Measurements from ENCODE around the gene FCSK. TPM values are rescaled to one million over a fixed set of nuclear protein-coding genes. Genes with fewer than 3 reads are reported as not detected.

Gene FCSK
- total and polyA plus RNA-seq, 2 of the 13 experiments (the other 11 are each of a cell fraction or from before 2014, with no cell fraction given) = 9.1 to 19.2 TPM

GRCh38 chr16:70523076-70523742 is 68.8 kb downstream of the FCSK start, which contains the start of gene COG4:
Gene COG4 (minus strand): TSS chr16:70523554. CDS start chr16:70523543, 11 bp downstream.
- ChIA-PET POLR2A (interaction anchor here (0.6 to 1.9 kb wide), 12 partner anchors 8 to 234 kb away, joined by 3 to 23 read pairs (median 3); partner anchors contain the start of gene AARS1), CTCF (ENCODE audit: low intra/inter-chr PET ratio, low total read pairs) (no interaction called here)
- FAIRE-seq = no peak
- H3K9me3 ChIP-seq (ENCODE audit: low read length) = no peaks in the 10 kb centered on the region
- H3K9ac ChIP-seq (ENCODE audit: insufficient read depth, low read depth, low read length) = peak within 1 kb of the TSS; percentile 99
- peak; percentile 85 for ATAC-seq
- peaks cover 40% of the 10 kb centered on the region for H3K4me1 ChIP-seq (ENCODE audit: insufficient read depth, low read length)
- peak within 1 kb of the TSS; percentile 98 to 99 (median 99) for H3K4me3 ChIP-seq (replicated peaks in 1 of 3; ENCODE audit: insufficient read depth in 1 of 3, low read depth in 2 of 3, low read length in 3 of 3)
- peak within 1 kb of the TSS; percentile 70 for H2AFZ ChIP-seq (ENCODE audit: low read length)
- H3K79me2 ChIP-seq (ENCODE audit: insufficient read depth, low read length) = peaks cover 59% of the 10 kb centered on the region
- H3K27me3 ChIP-seq (ENCODE audit: control insufficient read depth in 1 of 2, insufficient read depth in 2 of 2, low read length in 2 of 2) = peaks cover 0 to 5% of the 10 kb centered on the region in 2 experiments; a peak in 1 of 5 replicates
- BruUV-seq (replicated peaks) = TSS peak; percentile 91
- peaks cover 34% of the 10 kb centered on the region for H4K20me1 ChIP-seq (ENCODE audit: insufficient read depth, low read length)
- peak; percentile 83 for DNase-seq (ENCODE audit: low spot score)
- peak within 1 kb of the TSS; percentile 93 for H3K27ac ChIP-seq (ENCODE audit: extremely low read length, insufficient read depth, low read length)
- WGBS (ENCODE audit: low lambda C conversion rate) = under 1% methylated on average over 33 of the region's 36 CpGs
- in situ Hi-C loops (cut with HindIII; ENCODE audit: extremely low pct_ligation_motif_present, low pct_unique_long_range_greater_than_20kb) = no loop called here
- H3K4me2 ChIP-seq (ENCODE audit: low read depth, low read length) = peak within 1 kb of the TSS; percentile 93
- peaks cover 9 to 21% of the 10 kb centered on the region in 2 experiments; a peak in 4 of 5 replicates for H3K36me3 ChIP-seq (replicated peaks in 1 of 2; ENCODE audit: control insufficient read depth in 1 of 2, insufficient read depth in 2 of 2, low read length in 2 of 2)
- intact Hi-C loops (cut with micrococcal nuclease; ENCODE audit: unreplicated experiment) = loop anchor here (2.0 kb wide), 1 partner anchor 130 kb away; no protein-coding TSS in a partner anchor
- TF ChIP-seq NONO (IDR thresholded peaks at IDR 0.05) (no peak), NONO (CRISPR knock-in tag; conservative IDR thresholded peaks at IDR 0.05) (peak; percentile 71), ARNT2 (CRISPR knock-in tag; IDR thresholded peaks at IDR 0.05; ENCODE audit: low read depth) (no peak), ZBTB7B (CRISPR knock-in tag; IDR thresholded peaks at IDR 0.05) (peak; percentile 70; the same call in 1 of the 2 replicates), TGIF2 (CRISPR knock-in tag; IDR thresholded peaks at IDR 0.05) (peak; percentile 26; the same call in 1 of the 2 replicates), PHF5A (CRISPR knock-in tag; IDR thresholded peaks at IDR 0.05; ENCODE audit: low read depth, unreplicated experiment) (no peak), NKX3-1 (CRISPR knock-in tag; IDR thresholded peaks at IDR 0.05) (no peak), GABPB1 (CRISPR knock-in tag; IDR thresholded peaks at IDR 0.05) (peak; percentile 98), ZNF609 (CRISPR knock-in tag; IDR thresholded peaks at IDR 0.05; ENCODE audit: borderline replicate concordance) (0 out of 2 replicates have a peak, but pooled peaks have one; percentile 23), AHDC1 (CRISPR knock-in tag; IDR thresholded peaks at IDR 0.05; ENCODE audit: borderline replicate concordance) (0 out of 2 replicates have a peak, but pooled peaks have one; percentile 14), TBL1XR1 (IDR thresholded peaks at IDR 0.05; ENCODE audit: borderline replicate concordance, low read length, partially characterized antibody) (no peak)

Data from HepG2 (cell line).